CD4-positive, alpha-beta T cell (primary cell): ENCODE results near the gene SLC30A1. TPM values are rescaled to one million over a fixed set of nuclear protein-coding genes. Genes with fewer than 3 reads are reported as not detected.
A peak's percentile ranks its signal among the peaks of the same experiment; 100 is the strongest.

Experiments
- ATAC-seq: fragments of 200-7000 bp; cut with Tn5 transposase; one replicate; pipeline ENCODE4 v1.10.0; 2022; ENCODE audit warnings: mild to moderate bottlenecking; ENCODE audit not compliant: poor library complexity
- CTCF ChIA-PET: fragments of 350-600 bp; sonication (Branson Sonifier 250); formaldehyde crosslinking; loops from one replicate; lab custom pipeline; 2021; ENCODE audit warnings: antibody characterized with exemption, inconsistent platforms; lab: Charles Lee
- POLR2A ChIA-PET: fragments of 350-600 bp; sonication (Branson Sonifier 250); formaldehyde crosslinking; loops from one replicate; lab custom pipeline; 2021; ENCODE audit warnings: antibody characterized with exemption, inconsistent platforms; lab: Charles Lee
- DNase-seq, 14 experiments: peaks; one replicate each; pipeline ENCODE4 v3.0.0-alpha.2; 2013 to 2020; ENCODE audit warnings: mixed read lengths in 2 of 14
- H3K27ac ChIP-seq, 2 donors: one replicate each; pipeline versions ENCODE4 v1.5.1 to v1.7.0; 2013; ENCODE audit warnings: low read length in 2 of 2, low read depth in 1 of 2, mild to moderate bottlenecking in 1 of 2
- H3K27me3 ChIP-seq, 2 experiments: 1 replicate in 1 of 2; 2 replicates in 1 of 2; pipeline versions ENCODE4 v1.6.1 to v1.7.0; 2013; ENCODE audit warnings: low read length in 2 of 2, control low read depth in 1 of 2, mild to moderate bottlenecking in 1 of 2, moderate library complexity in 1 of 2; ENCODE audit not compliant: insufficient read depth in 2 of 2, control insufficient read depth in 1 of 2
- H3K36me3 ChIP-seq: one replicate; pipeline ENCODE4 v1.6.1; 2013; ENCODE audit warnings: low read length, control low read depth; ENCODE audit not compliant: insufficient read depth
- H3K4me1 ChIP-seq: one replicate; pipeline ENCODE4 v1.6.1; 2013; ENCODE audit warnings: low read length, control low read depth; ENCODE audit not compliant: insufficient read depth
- H3K4me3 ChIP-seq: one replicate; pipeline ENCODE4 v1.5.1; 2013; ENCODE audit warnings: mild to moderate bottlenecking, low read length, moderate library complexity
- H3K9me3 ChIP-seq, 2 experiments: 1 replicate in 1 of 2; 2 replicates in 1 of 2; pipeline versions ENCODE4 v1.6.1 to v1.7.0; 2013; ENCODE audit warnings: low read length in 2 of 2, mild to moderate bottlenecking in 2 of 2, control low read depth in 1 of 2, moderate library complexity in 1 of 2; ENCODE audit not compliant: control insufficient read depth in 1 of 2, insufficient read depth in 1 of 2
- H3K27ac Mint-ChIP-seq: one replicate; pipeline ENCODE4 v1.8.0; 2020; ENCODE audit warnings: mixed read lengths
- H3K27me3 Mint-ChIP-seq: one replicate; pipeline ENCODE4 v1.8.0; 2021; ENCODE audit warnings: mixed read lengths
- H3K36me3 Mint-ChIP-seq: one replicate; pipeline ENCODE4 v1.8.0; 2021; ENCODE audit warnings: low read depth, mixed read lengths
- H3K4me1 Mint-ChIP-seq: one replicate; pipeline ENCODE4 v1.8.0; 2021; ENCODE audit warnings: low read depth, mixed read lengths
- H3K4me3 Mint-ChIP-seq: one replicate; pipeline ENCODE4 v1.8.0; 2020; ENCODE audit warnings: mild to moderate bottlenecking, mixed read lengths
- H3K9me3 Mint-ChIP-seq: one replicate; pipeline ENCODE4 v1.8.0; 2020; ENCODE audit warnings: mixed read lengths
- intact Hi-C, 2 experiments: fragments of 100-400 bp; cut with DNase I in 1 of 2; cut with micrococcal nuclease in 1 of 2; formaldehyde crosslinking; loops; one replicate each; pipeline versions ENCODE4 v1.15.1 to v1.9.0; 2023 to 2025; cut with DNase I, micrococcal nuclease
- total RNA-seq, 174 experiments: library from RNA in 2 of 174; stranded (reverse) in 2 of 174; gene quantifications; one replicate each; pipeline ENCODE4 v1.2.3 and lab custom pipeline; 2021 to 2026
- TF ChIP-seq, protein P1 (sequence below): fragments of 200-600 bp; IDR thresholded peaks from one replicate; pipeline ENCODE4 v1.8.0; 2022; ENCODE audit warnings: antibody characterized with exemption, mild to moderate bottlenecking

Gene SLC30A1
- total RNA-seq, 2 experiments from 2014 or later, result 6.0 TPM

DNA sequence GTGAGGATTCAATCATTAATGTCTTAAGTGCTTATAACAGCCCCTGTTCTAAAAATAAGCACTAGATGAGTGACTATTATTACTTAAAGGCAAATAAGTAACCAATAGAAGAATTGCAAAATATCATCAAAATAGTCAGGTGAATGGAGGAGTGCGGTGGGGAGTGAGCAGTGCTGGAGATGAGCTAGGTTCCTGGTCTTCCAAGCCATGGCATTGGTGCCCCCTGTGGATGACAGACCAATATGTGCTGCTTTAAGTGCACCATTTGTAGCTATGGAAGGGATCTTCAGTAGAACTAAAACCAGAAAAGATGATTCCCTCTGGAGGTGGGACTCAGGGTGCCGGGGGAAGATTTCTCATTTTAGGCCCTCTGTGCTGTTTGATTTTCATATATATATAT, 46.1 kb upstream of the SLC30A1 start:
- ATAC-seq (peak; percentile 52), DNase-seq (peak in 9 of 14 experiments; percentile 5 to 72 (median 24))
- ChIA-PET CTCF (interaction anchor here (1.1 to 1.8 kb wide), 4 partner anchors 22 to 56 kb away, joined by 3 to 8 read pairs (median 6); partner anchors contain the start of gene SLC30A1), POLR2A (interaction anchor here (2.5 kb wide), 1 partner anchor 46 kb away, joined by 6 read pairs; the partner anchor contains the start of gene SLC30A1)
- Mint-ChIP-seq H3K4me3 (no peak overlapping the region), H3K27me3 (no peaks in the 10 kb centered on the region), H3K27ac (no peak overlapping the region), H3K9me3 (no peaks in the 10 kb centered on the region), H3K4me1 (peaks cover 6% of the 10 kb centered on the region), H3K36me3 (no peaks in the 10 kb centered on the region)
- Histone ChIP-seq H3K4me3 (no peak overlapping the region), H3K4me1 (peaks cover 4% of the 10 kb centered on the region), H3K27me3 (no peaks in the 10 kb centered on the region), H3K9me3 (no peaks in the 10 kb centered on the region), H3K27ac (no peak overlapping the region), H3K36me3 (no peaks in the 10 kb centered on the region)
- intact Hi-C loops, result loop anchor here in 1 of 2 experiments (2.0 to 10.0 kb wide), 2 partner anchors 48 to 110 kb away; no protein-coding TSS in a partner anchor
- TF ChIP-seq, protein P1, sequence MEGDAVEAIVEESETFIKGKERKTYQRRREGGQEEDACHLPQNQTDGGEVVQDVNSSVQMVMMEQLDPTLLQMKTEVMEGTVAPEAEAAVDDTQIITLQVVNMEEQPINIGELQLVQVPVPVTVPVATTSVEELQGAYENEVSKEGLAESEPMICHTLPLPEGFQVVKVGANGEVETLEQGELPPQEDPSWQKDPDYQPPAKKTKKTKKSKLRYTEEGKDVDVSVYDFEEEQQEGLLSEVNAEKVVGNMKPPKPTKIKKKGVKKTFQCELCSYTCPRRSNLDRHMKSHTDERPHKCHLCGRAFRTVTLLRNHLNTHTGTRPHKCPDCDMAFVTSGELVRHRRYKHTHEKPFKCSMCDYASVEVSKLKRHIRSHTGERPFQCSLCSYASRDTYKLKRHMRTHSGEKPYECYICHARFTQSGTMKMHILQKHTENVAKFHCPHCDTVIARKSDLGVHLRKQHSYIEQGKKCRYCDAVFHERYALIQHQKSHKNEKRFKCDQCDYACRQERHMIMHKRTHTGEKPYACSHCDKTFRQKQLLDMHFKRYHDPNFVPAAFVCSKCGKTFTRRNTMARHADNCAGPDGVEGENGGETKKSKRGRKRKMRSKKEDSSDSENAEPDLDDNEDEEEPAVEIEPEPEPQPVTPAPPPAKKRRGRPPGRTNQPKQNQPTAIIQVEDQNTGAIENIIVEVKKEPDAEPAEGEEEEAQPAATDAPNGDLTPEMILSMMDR, result no peak

GRCh38 chr1:211623515-211623914, 44.6 kb upstream of the SLC30A1 start:
- Histone ChIP-seq H3K9me3 (no peaks in the 10 kb centered on the region), H3K27ac (no peak overlapping the region), H3K36me3 (no peaks in the 10 kb centered on the region), H3K4me3 (no peak overlapping the region), H3K27me3 (no peaks in the 10 kb centered on the region), H3K4me1 (peaks cover 4% of the 10 kb centered on the region)
- DNase-seq, result no peak
- POLR2A ChIA-PET, result interaction anchor here (2.5 kb wide), 1 partner anchor 44 kb away, joined by 6 read pairs; the partner anchor contains the start of gene SLC30A1
- intact Hi-C loops, result loop anchor here in 1 of 2 experiments (10.0 kb wide), 1 partner anchor 109 kb away; no protein-coding TSS in a partner anchor
- CTCF ChIA-PET, result no interaction called here
- H3K27ac Mint-ChIP-seq, result no peak overlapping the region
- H3K27me3 Mint-ChIP-seq, result no peaks in the 10 kb centered on the region
- no peak overlapping the region for H3K4me3 Mint-ChIP-seq
- TF ChIP-seq, protein P1, result no peak
- no peaks in the 10 kb centered on the region for H3K36me3 Mint-ChIP-seq
- ATAC-seq, result no peak
- no peaks in the 10 kb centered on the region for H3K9me3 Mint-ChIP-seq
- peaks cover 6% of the 10 kb centered on the region for H3K4me1 Mint-ChIP-seq

- ATAC-seq, result no peak
- DNase-seq, result no peak
- H3K9me3 ChIP-seq, result no peaks in the 10 kb centered on the region
- TF ChIP-seq, protein P1, result no peak
- H3K36me3 Mint-ChIP-seq, result no peaks in the 10 kb centered on the region
- H3K36me3 ChIP-seq, result no peaks in the 10 kb centered on the region
- no peak overlapping the region for H3K4me3 Mint-ChIP-seq
- no peaks in the 10 kb centered on the region for H3K27me3 Mint-ChIP-seq
- no peak overlapping the region for H3K27ac Mint-ChIP-seq
- H3K9me3 Mint-ChIP-seq, result no peaks in the 10 kb centered on the region
- no peak overlapping the region for H3K27ac ChIP-seq
- intact Hi-C loops, result loop anchor here in 1 of 2 experiments (10.0 kb wide), 1 partner anchor 107 kb away; no protein-coding TSS in a partner anchor
- peaks cover 4% of the 10 kb centered on the region for H3K4me1 ChIP-seq
- H3K4me3 ChIP-seq, result no peak overlapping the region
- POLR2A ChIA-PET, result no interaction called here
- peaks cover 6% of the 10 kb centered on the region for H3K4me1 Mint-ChIP-seq
- CTCF ChIA-PET, result no interaction called here
- no peaks in the 10 kb centered on the region for H3K27me3 ChIP-seq
Measured at GRCh38 chr1:211621447-211622198, 42.7 kb upstream of the SLC30A1 start.
